GM21367 (cell line): ENCODE results near the gene VWF.

Experiments
- ATAC-seq: cut with Tn5 transposase; IDR thresholded peaks from one replicate; pipeline ENCODE4 v1.9.1; 2021; ENCODE audit not compliant: unreplicated experiment

Gene VWF

GRCh38 chr12:6061660-6062059, 62.8 kb downstream of the VWF start:
- ATAC-seq = no peak

- ATAC-seq = no peak
Observed at GRCh38 chr12:6059860-6060565, 64.5 kb downstream of the VWF start.

GRCh38 chr12:6059221-6059620, 65.2 kb downstream of the VWF start:
- no peak for ATAC-seq

GRCh38 chr12:6058481-6059161, 65.8 kb downstream of the VWF start:
- ATAC-seq = no peak

GRCh38 chr12:6057700-6058099, 66.8 kb downstream of the VWF start:
- ATAC-seq = no peak

GRCh38 chr12:6056406-6057240, 67.8 kb downstream of the VWF start:
- no peak for ATAC-seq

- ATAC-seq = no peak
Observed at GRCh38 chr12:6053541-6053940, 70.9 kb downstream of the VWF start.

- ATAC-seq = no peak
Observed at GRCh38 chr12:6052940-6053329, 71.5 kb downstream of the VWF start.

- ATAC-seq = no peak
Observed at GRCh38 chr12:6052206-6052939, 72.1 kb downstream of the VWF start.

GRCh38 chr12:6049992-6050391, 74.5 kb downstream of the VWF start:
- no peak for ATAC-seq

- ATAC-seq = no peak
Observed at GRCh38 chr12:6049587-6049986, 74.9 kb downstream of the VWF start.

- no peak for ATAC-seq
Observed at GRCh38 chr12:6047249-6048237, 76.9 kb downstream of the VWF start.

GRCh38 chr12:6046511-6047180, 77.8 kb downstream of the VWF start:
- ATAC-seq = no peak

- no peak for ATAC-seq
Observed at GRCh38 chr12:6045438-6045837, 79.0 kb downstream of the VWF start.

GRCh38 chr12:6044082-6044481, 80.4 kb downstream of the VWF start:
- no peak for ATAC-seq

- ATAC-seq = no peak
Observed at GRCh38 chr12:6042446-6042845, 82.0 kb downstream of the VWF start.

- ATAC-seq = no peak
Observed at GRCh38 chr12:6041891-6042290, 82.6 kb downstream of the VWF start.

- no peak for ATAC-seq
Observed at GRCh38 chr12:6040815-6041214, 83.7 kb downstream of the VWF start.

- ATAC-seq = no peak
Observed at GRCh38 chr12:6039894-6040601, 84.4 kb downstream of the VWF start.
